ENCODE data around the gene GALNT2.

DNA sequence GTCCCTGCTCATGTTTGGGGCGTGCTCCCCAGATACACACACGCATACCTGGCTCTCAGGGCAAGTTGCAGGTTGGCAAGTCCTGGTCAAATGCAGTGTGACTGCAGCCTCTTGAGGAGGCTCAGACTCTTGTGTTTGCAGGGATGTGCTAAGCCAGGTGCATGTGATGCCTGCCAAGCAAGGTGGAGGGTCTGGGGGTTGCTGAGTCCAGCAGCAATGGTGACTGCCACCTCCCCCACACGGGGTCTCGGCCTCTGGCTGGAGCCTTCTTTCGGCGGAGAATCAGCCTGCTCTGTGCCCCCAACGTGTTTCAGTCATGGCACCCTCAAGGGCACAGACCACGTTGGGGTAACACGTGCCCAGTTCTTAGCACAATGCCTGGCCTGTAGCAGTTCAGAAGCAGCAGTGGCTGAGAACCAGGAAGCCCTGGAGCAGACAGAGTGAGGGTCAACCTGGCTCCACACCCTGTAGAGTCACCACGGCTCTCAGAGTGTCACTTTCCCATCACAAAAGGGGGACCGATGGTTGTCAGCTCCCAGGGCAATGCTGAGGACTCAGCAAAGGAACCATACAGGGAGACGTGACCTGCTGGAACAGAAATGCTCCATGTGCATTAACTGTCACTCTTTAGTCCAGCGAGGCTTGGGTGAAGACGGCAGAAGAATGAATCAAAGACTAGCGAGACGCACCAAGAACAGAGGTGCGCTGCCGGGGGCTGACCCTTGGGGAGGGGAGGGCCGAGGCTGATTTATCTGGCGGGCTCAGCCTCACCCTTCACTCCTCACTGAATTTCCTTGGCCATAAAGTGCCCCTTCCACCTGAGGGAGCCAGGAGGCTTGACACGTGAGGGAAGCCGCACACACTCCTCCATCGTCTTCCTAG, 250.1 kb downstream of the GALNT2 start:
- TF ChIP-seq, protein P1, sequence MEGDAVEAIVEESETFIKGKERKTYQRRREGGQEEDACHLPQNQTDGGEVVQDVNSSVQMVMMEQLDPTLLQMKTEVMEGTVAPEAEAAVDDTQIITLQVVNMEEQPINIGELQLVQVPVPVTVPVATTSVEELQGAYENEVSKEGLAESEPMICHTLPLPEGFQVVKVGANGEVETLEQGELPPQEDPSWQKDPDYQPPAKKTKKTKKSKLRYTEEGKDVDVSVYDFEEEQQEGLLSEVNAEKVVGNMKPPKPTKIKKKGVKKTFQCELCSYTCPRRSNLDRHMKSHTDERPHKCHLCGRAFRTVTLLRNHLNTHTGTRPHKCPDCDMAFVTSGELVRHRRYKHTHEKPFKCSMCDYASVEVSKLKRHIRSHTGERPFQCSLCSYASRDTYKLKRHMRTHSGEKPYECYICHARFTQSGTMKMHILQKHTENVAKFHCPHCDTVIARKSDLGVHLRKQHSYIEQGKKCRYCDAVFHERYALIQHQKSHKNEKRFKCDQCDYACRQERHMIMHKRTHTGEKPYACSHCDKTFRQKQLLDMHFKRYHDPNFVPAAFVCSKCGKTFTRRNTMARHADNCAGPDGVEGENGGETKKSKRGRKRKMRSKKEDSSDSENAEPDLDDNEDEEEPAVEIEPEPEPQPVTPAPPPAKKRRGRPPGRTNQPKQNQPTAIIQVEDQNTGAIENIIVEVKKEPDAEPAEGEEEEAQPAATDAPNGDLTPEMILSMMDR (IDR thresholded peaks at IDR 0.05): no peak
- TF ChIP-seq POLR2A (IDR thresholded peaks at IDR 0.05): no peak

Data from tibial nerve (tissue), 3 donors.